ENCODE measurements around the gene HIGD1B. TPM values are rescaled to one million over a fixed set of nuclear protein-coding genes. Genes with fewer than 3 reads are reported as not detected.
"Not testable (repeated sequence)": the region's sequence is repeated elsewhere in the genome, so short reads cannot be mapped to it uniquely, and the experiment has no call there.

HIGD1B gene
- total RNA-seq, 1 donor from 2014 or later, result not detected

GRCh38 chr17:44807093-44807816, 40.4 kb upstream of the HIGD1B start:
- Mint-ChIP-seq H3K27me3 (ENCODE audit: unreplicated experiment) (no peaks in the 10 kb centered on the region), H3K36me3 (ENCODE audit: unreplicated experiment) (peaks cover 21% of the 10 kb centered on the region), H3K4me3 (ENCODE audit: unreplicated experiment) (no peak overlapping the region), H3K4me1 (ENCODE audit: unreplicated experiment) (peaks cover 10% of the 10 kb centered on the region), H3K27ac (ENCODE audit: unreplicated experiment) (no peak overlapping the region), H3K9me3 (ENCODE audit: unreplicated experiment) (no peaks in the 10 kb centered on the region)
- TF ChIP-seq CTCF (IDR thresholded peaks at IDR 0.05), result no peak
- no peak for DNase-seq (ENCODE audit: extremely low spot score, unreplicated experiment)

- Mint-ChIP-seq H3K4me1 (ENCODE audit: unreplicated experiment) (peaks cover 12% of the 10 kb centered on the region), H3K4me3 (ENCODE audit: unreplicated experiment) (no peak overlapping the region), H3K9me3 (ENCODE audit: unreplicated experiment) (no peaks in the 10 kb centered on the region), H3K36me3 (ENCODE audit: unreplicated experiment) (peaks cover 21% of the 10 kb centered on the region), H3K27ac (ENCODE audit: unreplicated experiment) (peak overlapping the region; percentile 5), H3K27me3 (ENCODE audit: unreplicated experiment) (no peaks in the 10 kb centered on the region)
- no peak for TF ChIP-seq CTCF (IDR thresholded peaks at IDR 0.05)
- DNase-seq (ENCODE audit: extremely low spot score, unreplicated experiment), result no peak
Observed at GRCh38 chr17:44807817-44808155, 39.9 kb upstream of the HIGD1B start.

GRCh38 chr17:44808156-44808555, 39.5 kb upstream of the HIGD1B start:
- Mint-ChIP-seq H3K27ac (ENCODE audit: unreplicated experiment) (peak overlapping the region; percentile 5), H3K36me3 (ENCODE audit: unreplicated experiment) (peaks cover 21% of the 10 kb centered on the region), H3K4me1 (ENCODE audit: unreplicated experiment) (peaks cover 15% of the 10 kb centered on the region), H3K27me3 (ENCODE audit: unreplicated experiment) (no peaks in the 10 kb centered on the region), H3K4me3 (ENCODE audit: unreplicated experiment) (no peak overlapping the region), H3K9me3 (ENCODE audit: unreplicated experiment) (no peaks in the 10 kb centered on the region)
- no peak for DNase-seq (ENCODE audit: extremely low spot score, unreplicated experiment)
- no peak for TF ChIP-seq CTCF (IDR thresholded peaks at IDR 0.05)

DNA sequence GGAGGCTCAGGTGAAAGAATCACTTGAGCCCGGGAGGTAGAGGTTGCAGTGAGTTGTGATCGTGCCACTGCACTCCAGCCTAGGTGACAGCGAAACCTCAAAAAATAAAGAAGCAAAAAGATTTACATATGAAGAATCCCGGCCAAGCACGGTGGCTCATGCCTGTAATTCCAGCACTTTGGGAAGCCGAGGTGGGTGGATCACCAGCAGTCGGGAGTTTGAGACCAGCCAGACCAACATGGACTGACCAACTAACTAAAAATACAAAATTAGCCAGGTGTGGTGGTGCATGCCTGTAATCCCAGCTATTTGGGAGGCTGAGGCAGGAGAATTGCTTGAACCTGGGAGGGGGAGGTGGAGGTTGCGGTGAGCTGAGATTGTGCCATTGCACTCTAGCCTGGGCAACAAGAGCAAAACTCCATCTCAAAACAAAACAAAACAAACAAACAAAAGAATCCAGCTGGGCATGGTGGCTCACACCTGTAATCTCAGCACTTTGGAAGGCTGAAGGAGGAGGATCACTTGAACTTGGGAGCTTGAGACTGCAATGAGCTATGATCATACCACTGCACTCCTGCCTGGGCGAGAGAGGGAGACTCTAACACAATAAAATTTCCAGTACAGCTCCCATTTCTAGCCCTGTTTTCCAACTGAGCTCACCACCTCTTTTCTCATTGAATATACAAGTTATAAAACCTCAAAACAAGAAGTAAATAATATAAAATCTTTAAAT, 38.9 kb upstream of the HIGD1B start:
- Mint-ChIP-seq H3K36me3 (ENCODE audit: unreplicated experiment) (peaks cover 21% of the 10 kb centered on the region), H3K4me1 (ENCODE audit: unreplicated experiment) (peaks cover 16% of the 10 kb centered on the region)
- not testable (repeated sequence) for H3K9me3 Mint-ChIP-seq (ENCODE audit: unreplicated experiment); H3K27ac Mint-ChIP-seq (ENCODE audit: unreplicated experiment); H3K27me3 Mint-ChIP-seq (ENCODE audit: unreplicated experiment); H3K4me3 Mint-ChIP-seq (ENCODE audit: unreplicated experiment); DNase-seq (ENCODE audit: extremely low spot score, unreplicated experiment)

DNA sequence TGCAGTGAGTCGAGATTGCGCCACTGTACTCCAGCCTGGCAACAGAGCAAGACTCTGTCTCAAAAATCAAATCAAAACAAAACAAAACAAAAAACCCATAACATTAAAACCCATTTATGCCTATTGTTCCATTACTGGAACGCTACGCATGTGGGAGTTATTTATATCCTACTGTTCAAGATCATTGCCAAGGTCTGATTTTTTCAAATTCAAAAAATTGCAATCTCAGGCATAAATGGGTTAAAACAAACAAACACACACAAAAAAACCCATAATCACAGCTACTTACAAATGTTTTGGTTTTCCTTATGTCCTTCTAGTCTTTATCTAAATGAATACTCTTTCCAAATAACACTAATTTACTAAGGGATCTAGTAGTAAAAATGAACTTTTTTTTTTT, 35.4 kb upstream of the HIGD1B start:
- Mint-ChIP-seq H3K4me3 (ENCODE audit: unreplicated experiment) (no peak overlapping the region), H3K27ac (ENCODE audit: unreplicated experiment) (no peak overlapping the region), H3K4me1 (ENCODE audit: unreplicated experiment) (peaks cover 16% of the 10 kb centered on the region), H3K27me3 (ENCODE audit: unreplicated experiment) (no peaks in the 10 kb centered on the region), H3K36me3 (ENCODE audit: unreplicated experiment) (no peaks in the 10 kb centered on the region), H3K9me3 (ENCODE audit: unreplicated experiment) (no peaks in the 10 kb centered on the region)
- no peak for TF ChIP-seq CTCF (IDR thresholded peaks at IDR 0.05)
- no peak for DNase-seq (ENCODE audit: extremely low spot score, unreplicated experiment)

GRCh38 chr17:44818508-44818907, 29.2 kb upstream of the HIGD1B start:
- not testable (repeated sequence) for H3K4me3 Mint-ChIP-seq (ENCODE audit: unreplicated experiment)
- peak overlapping the region; percentile 18 for H3K27ac Mint-ChIP-seq (ENCODE audit: unreplicated experiment)
- peaks cover 37% of the 10 kb centered on the region for H3K4me1 Mint-ChIP-seq (ENCODE audit: unreplicated experiment)

More at GRCh38 chr17:44818508-44818907, 29.2 kb upstream of the HIGD1B start:
- DNase-seq (ENCODE audit: extremely low spot score, unreplicated experiment); H3K27me3 Mint-ChIP-seq (ENCODE audit: unreplicated experiment); H3K36me3 Mint-ChIP-seq (ENCODE audit: unreplicated experiment); H3K9me3 Mint-ChIP-seq (ENCODE audit: unreplicated experiment): not testable (repeated sequence)

Data from osteocyte (in vitro differentiated cells).